Measurements from ENCODE around the gene CLEC2D.
"Not testable (repeated sequence)": the region's sequence is repeated elsewhere in the genome, so short reads cannot be mapped to it uniquely, and the experiment has no call there.

Gene CLEC2D

GRCh38 chr12:9713032-9713558, 43.6 kb downstream of the CLEC2D start:
- not testable (repeated sequence) for H3K9ac ChIP-seq (ENCODE audit: low read depth, low read length); H3K9me3 ChIP-seq (ENCODE audit: control insufficient read depth, insufficient read depth, low read length); H3K27ac ChIP-seq (ENCODE audit: low read depth, low read length); H3K4me3 ChIP-seq (ENCODE audit: low read depth, low read length); H3K4me1 ChIP-seq (ENCODE audit: control insufficient read depth, insufficient read depth, low read length); H3K27me3 ChIP-seq (ENCODE audit: control insufficient read depth, insufficient read depth, low read length); H3K36me3 ChIP-seq (ENCODE audit: control insufficient read depth, insufficient read depth, low read length)

DNA sequence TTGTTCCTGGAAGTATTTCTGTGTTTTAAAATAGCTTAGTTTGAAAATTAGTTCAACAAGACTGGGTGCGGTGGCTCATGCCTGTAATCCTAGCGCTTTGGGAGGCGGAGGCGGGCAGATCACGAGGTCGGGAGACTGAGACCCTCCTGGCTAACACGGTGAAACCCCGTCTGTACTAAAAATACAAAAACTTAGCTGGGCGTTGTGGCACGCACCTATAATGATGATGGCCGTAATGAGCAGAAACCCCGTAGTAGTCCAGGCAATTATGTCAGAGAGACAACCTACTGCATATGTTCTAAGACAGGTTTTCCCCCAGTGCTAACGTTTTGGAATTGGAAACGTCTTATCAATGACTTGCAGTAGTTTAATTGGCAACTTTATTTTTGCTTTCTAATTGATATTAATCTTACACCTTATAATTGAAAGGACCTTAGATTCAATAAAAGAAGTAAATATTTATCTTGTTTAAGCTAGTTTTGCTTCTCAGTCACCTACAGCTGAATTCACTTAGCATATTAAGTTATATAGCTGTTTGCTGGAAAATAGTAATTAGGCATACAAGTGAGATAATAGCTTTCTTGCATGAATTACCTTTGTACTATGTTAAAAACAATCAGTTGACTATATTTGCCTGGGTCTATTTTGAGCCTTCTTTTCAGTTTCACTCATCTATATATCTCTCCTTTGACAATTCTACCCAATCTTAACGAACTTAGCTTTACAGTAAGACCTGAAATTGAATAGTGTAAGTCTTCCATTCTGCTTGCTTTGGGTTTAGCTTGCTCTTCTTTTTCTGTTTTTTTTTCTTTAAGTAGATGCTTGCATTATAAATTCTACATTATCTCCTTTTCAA, 47.8 kb downstream of the CLEC2D start:
- H3K27ac ChIP-seq (ENCODE audit: low read depth, low read length), result no peak overlapping the region
- H3K4me1 ChIP-seq (ENCODE audit: control insufficient read depth, insufficient read depth, low read length), result no peaks in the 10 kb centered on the region; the same call in 1 of the 2 replicates
- H3K4me3 ChIP-seq (ENCODE audit: low read depth, low read length), result no peak overlapping the region

GRCh38 chr12:9718968-9719367, 49.5 kb downstream of the CLEC2D start:
- no peak overlapping the region for H3K9ac ChIP-seq (ENCODE audit: low read depth, low read length)
- no peak overlapping the region for H3K4me3 ChIP-seq (ENCODE audit: low read depth, low read length)
- no peaks in the 10 kb centered on the region for H3K27me3 ChIP-seq (ENCODE audit: control insufficient read depth, insufficient read depth, low read length)
- no peak overlapping the region for H3K27ac ChIP-seq (ENCODE audit: low read depth, low read length)
- no peaks in the 10 kb centered on the region; the same call in 1 of the 2 replicates for H3K4me1 ChIP-seq (ENCODE audit: control insufficient read depth, insufficient read depth, low read length)
- no peaks in the 10 kb centered on the region for H3K9me3 ChIP-seq (ENCODE audit: control insufficient read depth, insufficient read depth, low read length)
- no peaks in the 10 kb centered on the region for H3K36me3 ChIP-seq (ENCODE audit: control insufficient read depth, insufficient read depth, low read length)

More for the DNA sequence above, 47.8 kb downstream of the CLEC2D start:
- no peak overlapping the region for H3K9ac ChIP-seq (ENCODE audit: low read depth, low read length)
- H3K36me3 ChIP-seq (ENCODE audit: control insufficient read depth, insufficient read depth, low read length), result no peaks in the 10 kb centered on the region
- H3K27me3 ChIP-seq (ENCODE audit: control insufficient read depth, insufficient read depth, low read length), result no peaks in the 10 kb centered on the region
- H3K9me3 ChIP-seq (ENCODE audit: control insufficient read depth, insufficient read depth, low read length), result no peaks in the 10 kb centered on the region

GRCh38 chr12:9719790-9720189, 50.3 kb downstream of the CLEC2D start:
- H3K4me1 ChIP-seq (ENCODE audit: control insufficient read depth, insufficient read depth, low read length), result no peaks in the 10 kb centered on the region; the same call in 1 of the 2 replicates
- no peaks in the 10 kb centered on the region for H3K36me3 ChIP-seq (ENCODE audit: control insufficient read depth, insufficient read depth, low read length)
- H3K9ac ChIP-seq (ENCODE audit: low read depth, low read length), result no peak overlapping the region
- H3K9me3 ChIP-seq (ENCODE audit: control insufficient read depth, insufficient read depth, low read length), result no peaks in the 10 kb centered on the region
- H3K27ac ChIP-seq (ENCODE audit: low read depth, low read length), result no peak overlapping the region
- H3K27me3 ChIP-seq (ENCODE audit: control insufficient read depth, insufficient read depth, low read length), result no peaks in the 10 kb centered on the region
- no peak overlapping the region for H3K4me3 ChIP-seq (ENCODE audit: low read depth, low read length)

- H3K36me3 ChIP-seq (ENCODE audit: control insufficient read depth, insufficient read depth, low read length), result no peaks in the 10 kb centered on the region
- no peak overlapping the region for H3K4me3 ChIP-seq (ENCODE audit: low read depth, low read length)
- H3K9me3 ChIP-seq (ENCODE audit: control insufficient read depth, insufficient read depth, low read length), result no peaks in the 10 kb centered on the region
- no peak overlapping the region for H3K9ac ChIP-seq (ENCODE audit: low read depth, low read length)
- H3K27me3 ChIP-seq (ENCODE audit: control insufficient read depth, insufficient read depth, low read length), result no peaks in the 10 kb centered on the region
- no peaks in the 10 kb centered on the region; the same call in 1 of the 2 replicates for H3K4me1 ChIP-seq (ENCODE audit: control insufficient read depth, insufficient read depth, low read length)
- H3K27ac ChIP-seq (ENCODE audit: low read depth, low read length), result no peak overlapping the region
Measured at GRCh38 chr12:9721394-9722092, 52.0 kb downstream of the CLEC2D start.

DNA sequence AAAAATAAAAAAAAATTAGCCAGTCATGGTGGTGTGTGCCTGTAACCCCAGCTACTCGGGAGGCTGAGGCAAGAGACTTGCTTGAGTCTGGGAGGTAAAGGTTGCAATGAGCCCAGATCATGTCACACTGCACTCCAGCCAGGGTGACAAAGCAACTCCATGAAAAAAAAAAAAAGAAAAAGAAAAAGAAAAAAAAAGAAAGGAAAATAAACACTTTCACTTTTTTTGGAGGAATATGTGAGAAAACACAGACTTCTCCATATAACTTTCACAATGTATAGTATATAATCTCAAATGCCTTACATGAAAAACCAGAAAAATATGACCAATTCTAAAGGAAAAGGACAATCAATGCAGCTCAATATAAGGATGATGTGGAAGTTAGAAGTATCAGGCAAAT, 54.5 kb downstream of the CLEC2D start:
- Histone ChIP-seq H3K27ac (ENCODE audit: low read depth, low read length) (no peak overlapping the region), H3K4me3 (ENCODE audit: low read depth, low read length) (no peak overlapping the region), H3K9ac (ENCODE audit: low read depth, low read length) (no peak overlapping the region), H3K9me3 (ENCODE audit: control insufficient read depth, insufficient read depth, low read length) (no peaks in the 10 kb centered on the region), H3K27me3 (ENCODE audit: control insufficient read depth, insufficient read depth, low read length) (no peaks in the 10 kb centered on the region), H3K36me3 (ENCODE audit: control insufficient read depth, insufficient read depth, low read length) (no peaks in the 10 kb centered on the region), H3K4me1 (ENCODE audit: control insufficient read depth, insufficient read depth, low read length) (no peaks in the 10 kb centered on the region; the same call in 1 of the 2 replicates)

DNA sequence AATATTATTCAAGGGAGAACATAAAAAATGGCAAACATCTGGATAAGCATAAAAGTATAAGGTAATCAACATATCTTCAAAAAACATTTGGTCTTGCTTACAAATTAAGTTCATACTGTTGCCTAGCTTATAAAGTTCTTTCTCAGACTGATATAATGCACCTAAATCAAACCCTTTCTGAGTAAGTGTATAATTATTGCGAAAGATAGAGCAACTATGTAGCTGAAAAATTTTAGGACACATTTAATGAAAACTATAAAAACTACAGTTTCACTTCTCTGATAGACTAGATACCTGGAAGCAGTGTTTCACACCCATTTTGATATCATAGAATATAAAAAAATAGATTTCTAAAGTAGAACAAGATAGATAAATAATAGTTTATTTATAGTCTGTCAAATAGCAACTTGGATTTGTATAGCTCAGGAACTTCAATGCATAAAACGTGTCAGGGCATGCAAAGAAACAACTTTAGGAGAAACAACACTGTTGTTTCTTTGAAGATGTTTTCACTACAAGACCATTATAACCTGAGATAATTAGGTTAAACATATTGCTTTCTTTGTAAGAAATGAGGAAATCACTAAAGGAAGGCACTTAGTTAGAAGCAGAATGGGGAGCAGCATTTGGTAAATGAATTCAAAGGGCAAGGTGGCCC, 55.8 kb downstream of the CLEC2D start:
- Histone ChIP-seq H3K36me3 (ENCODE audit: control insufficient read depth, insufficient read depth, low read length) (no peaks in the 10 kb centered on the region), H3K4me3 (ENCODE audit: low read depth, low read length) (no peak overlapping the region), H3K27ac (ENCODE audit: low read depth, low read length) (no peak overlapping the region), H3K27me3 (ENCODE audit: control insufficient read depth, insufficient read depth, low read length) (no peaks in the 10 kb centered on the region), H3K9ac (ENCODE audit: low read depth, low read length) (no peak overlapping the region), H3K9me3 (ENCODE audit: control insufficient read depth, insufficient read depth, low read length) (no peaks in the 10 kb centered on the region), H3K4me1 (ENCODE audit: control insufficient read depth, insufficient read depth, low read length) (no peaks in the 10 kb centered on the region; the same call in 1 of the 2 replicates)

- Histone ChIP-seq H3K4me1 (ENCODE audit: control insufficient read depth, insufficient read depth, low read length) (no peaks in the 10 kb centered on the region; the same call in 1 of the 2 replicates), H3K9me3 (ENCODE audit: control insufficient read depth, insufficient read depth, low read length) (no peaks in the 10 kb centered on the region), H3K27ac (ENCODE audit: low read depth, low read length) (no peak overlapping the region), H3K27me3 (ENCODE audit: control insufficient read depth, insufficient read depth, low read length) (no peaks in the 10 kb centered on the region), H3K4me3 (ENCODE audit: low read depth, low read length) (no peak overlapping the region), H3K36me3 (ENCODE audit: control insufficient read depth, insufficient read depth, low read length) (no peaks in the 10 kb centered on the region), H3K9ac (ENCODE audit: low read depth, low read length) (no peak overlapping the region)
Measured at GRCh38 chr12:9727813-9728212, 58.3 kb downstream of the CLEC2D start.

- H3K4me3 ChIP-seq (ENCODE audit: low read depth, low read length), result no peak overlapping the region
Measured at GRCh38 chr12:9729082-9729481, 59.6 kb downstream of the CLEC2D start.

DNA sequence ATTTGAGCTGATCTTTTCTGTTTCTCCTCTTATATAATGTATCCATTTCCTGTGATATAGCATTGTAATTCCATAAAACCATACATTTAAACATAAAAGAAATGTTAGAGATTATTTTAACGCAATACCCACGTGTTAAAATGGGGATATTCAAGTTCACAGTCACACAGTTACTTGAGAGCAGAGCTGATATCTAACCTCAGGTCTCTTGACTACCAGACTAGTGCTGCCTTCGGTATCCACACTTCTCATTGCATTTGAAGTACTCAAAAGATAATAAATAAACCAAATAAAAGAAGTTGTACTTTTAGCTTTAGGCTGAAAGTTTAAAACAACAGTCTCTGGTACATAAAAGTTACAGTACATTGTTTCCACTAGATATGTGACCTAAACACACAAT, 60.5 kb downstream of the CLEC2D start:
- Histone ChIP-seq H3K27me3 (ENCODE audit: control insufficient read depth, insufficient read depth, low read length) (no peaks in the 10 kb centered on the region), H3K4me3 (ENCODE audit: low read depth, low read length) (no peak overlapping the region), H3K9me3 (ENCODE audit: control insufficient read depth, insufficient read depth, low read length) (no peaks in the 10 kb centered on the region), H3K9ac (ENCODE audit: low read depth, low read length) (no peak overlapping the region), H3K4me1 (ENCODE audit: control insufficient read depth, insufficient read depth, low read length) (no peaks in the 10 kb centered on the region; the same call in 1 of the 2 replicates), H3K36me3 (ENCODE audit: control insufficient read depth, insufficient read depth, low read length) (no peaks in the 10 kb centered on the region), H3K27ac (ENCODE audit: low read depth, low read length) (no peak overlapping the region)

More at GRCh38 chr12:9729082-9729481, 59.6 kb downstream of the CLEC2D start:
- Histone ChIP-seq H3K9ac (ENCODE audit: low read depth, low read length) (no peak overlapping the region), H3K4me1 (ENCODE audit: control insufficient read depth, insufficient read depth, low read length) (no peaks in the 10 kb centered on the region; the same call in 1 of the 2 replicates), H3K36me3 (ENCODE audit: control insufficient read depth, insufficient read depth, low read length) (no peaks in the 10 kb centered on the region), H3K27me3 (ENCODE audit: control insufficient read depth, insufficient read depth, low read length) (no peaks in the 10 kb centered on the region), H3K27ac (ENCODE audit: low read depth, low read length) (no peak overlapping the region), H3K9me3 (ENCODE audit: control insufficient read depth, insufficient read depth, low read length) (no peaks in the 10 kb centered on the region)

Measured in HUES48 (cell line).